ENCODE results near the gene GPR18.

GPR18 gene

GRCh38 chr13:99290894-99291293 lies 32.7 kb upstream of the GPR18 start:
- DNase-seq: peak in 1 of 5 experiments; percentile 81

- peak in 2 of 5 experiments; percentile 74 to 93 for DNase-seq
These were observed 31.6 kb upstream of the GPR18 start for GRCh38 chr13:99289674-99290337.

DNA sequence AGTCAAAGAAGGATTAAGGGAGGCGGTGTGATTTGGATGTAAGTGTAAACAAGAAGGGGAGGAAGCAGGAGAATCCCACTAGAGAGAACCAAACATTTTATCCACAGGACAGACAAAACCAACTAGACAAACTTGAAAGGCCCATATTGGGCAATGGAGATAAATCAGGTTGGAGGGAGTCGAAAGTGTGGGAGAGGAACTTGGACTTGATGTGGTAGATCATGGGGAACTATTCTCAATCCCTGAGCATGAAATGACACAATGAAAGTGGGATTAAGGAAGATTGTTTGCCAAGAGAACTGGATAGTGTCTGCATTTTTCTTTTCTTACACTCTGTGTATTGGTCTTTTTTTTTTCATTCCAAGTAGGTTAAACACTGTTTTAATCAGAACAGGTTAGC lies 31.1 kb upstream of the GPR18 start:
- DNase-seq: no peak

- DNase-seq: peak in 2 of 5 experiments; percentile 42 to 89
These were observed 29.9 kb upstream of the GPR18 start for GRCh38 chr13:99288089-99288488.

DNA sequence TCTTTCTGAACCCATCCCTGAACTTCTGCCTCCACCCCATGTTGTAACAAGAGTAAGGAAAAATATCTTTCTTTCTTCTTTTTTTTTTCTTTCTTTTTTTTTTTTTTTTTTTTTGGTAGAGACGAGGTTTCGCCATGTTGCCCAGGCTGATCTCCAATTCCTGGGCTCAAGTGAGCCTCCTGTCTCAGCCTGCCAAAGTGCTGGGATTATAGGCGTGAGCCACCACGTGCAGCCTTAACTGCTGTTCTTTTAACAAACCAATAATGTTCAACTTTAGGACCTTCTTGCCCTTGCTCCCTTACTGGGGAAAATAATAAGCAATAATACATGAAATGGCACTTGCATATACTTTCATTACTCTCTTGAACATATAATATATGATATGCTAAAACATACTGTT lies 29.4 kb upstream of the GPR18 start:
- no peak for DNase-seq

GRCh38 chr13:99285432-99286182 lies 27.4 kb upstream of the GPR18 start:
- DNase-seq: no peak

DNA sequence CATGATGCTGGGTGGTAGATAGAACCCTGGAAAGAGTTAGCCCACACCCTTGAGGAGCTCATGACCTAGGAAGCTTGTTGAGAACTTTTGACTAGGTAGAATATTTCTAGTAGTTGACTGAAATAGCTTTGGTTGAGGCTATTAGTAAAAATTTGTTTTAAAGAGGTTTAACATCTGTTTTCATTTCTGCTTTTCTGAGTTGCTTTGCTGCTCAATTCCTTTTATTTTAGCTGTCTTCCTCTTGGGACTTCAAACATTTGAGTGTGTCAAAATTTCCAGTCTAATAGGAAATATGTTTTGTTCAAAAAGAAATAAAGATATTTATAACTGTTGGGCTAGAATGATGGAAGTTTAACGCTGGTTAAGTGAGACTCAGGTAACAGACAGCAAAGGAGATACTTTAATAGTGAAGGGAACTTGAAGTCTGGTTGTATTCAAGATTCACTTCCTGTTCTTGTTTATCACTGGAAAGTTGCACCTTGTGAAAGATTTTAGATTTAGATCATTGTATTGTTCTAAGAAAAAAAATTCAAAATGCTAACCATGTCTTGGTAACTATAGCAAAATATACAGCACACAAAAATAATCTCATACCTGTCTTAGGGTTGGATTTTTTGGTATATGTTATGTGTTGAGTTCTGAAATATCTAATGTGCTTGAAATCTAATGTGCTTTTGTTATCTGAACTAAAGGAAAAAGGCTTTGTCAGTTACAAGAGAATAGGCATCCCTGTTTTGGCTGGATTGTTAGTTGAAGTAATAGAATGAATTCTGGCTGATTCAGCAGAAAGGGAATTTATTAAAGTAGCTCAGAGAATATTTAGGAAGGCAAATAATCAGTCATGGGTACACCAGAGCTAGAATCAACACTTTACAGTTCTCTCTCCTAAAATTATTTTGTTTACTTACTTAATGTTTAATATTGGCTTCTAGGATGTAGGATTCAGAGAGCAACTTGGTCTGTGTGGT lies 24.4 kb upstream of the GPR18 start:
- peak in 1 of 5 experiments; percentile 45 for DNase-seq

DNA sequence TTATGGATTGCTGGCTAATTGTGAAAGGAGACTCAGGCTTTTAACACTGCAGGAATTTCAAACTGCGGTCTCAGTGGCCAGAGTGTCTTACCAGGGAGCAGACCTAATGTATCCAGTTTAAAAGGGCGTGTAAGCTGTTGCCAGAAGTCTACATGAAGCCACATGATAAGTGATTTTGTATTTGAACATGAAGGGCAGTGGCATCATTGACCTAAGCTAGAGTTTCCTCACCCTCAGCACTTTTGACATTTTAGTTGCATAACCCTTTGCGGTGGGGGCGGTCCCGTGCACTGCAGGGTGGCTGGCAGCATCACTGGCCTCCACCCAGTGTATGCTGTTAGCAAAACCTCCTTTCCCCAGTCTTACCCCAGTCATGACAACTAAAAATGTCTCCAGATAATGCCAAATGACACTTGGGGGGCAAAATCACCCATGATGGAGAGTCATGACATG lies 23.7 kb upstream of the GPR18 start:
- peak in 3 of 5 experiments; percentile 39 to 78 (median 71) for DNase-seq

- DNase-seq: no peak
These were observed 22.0 kb upstream of the GPR18 start for GRCh38 chr13:99280166-99280565.

DNA sequence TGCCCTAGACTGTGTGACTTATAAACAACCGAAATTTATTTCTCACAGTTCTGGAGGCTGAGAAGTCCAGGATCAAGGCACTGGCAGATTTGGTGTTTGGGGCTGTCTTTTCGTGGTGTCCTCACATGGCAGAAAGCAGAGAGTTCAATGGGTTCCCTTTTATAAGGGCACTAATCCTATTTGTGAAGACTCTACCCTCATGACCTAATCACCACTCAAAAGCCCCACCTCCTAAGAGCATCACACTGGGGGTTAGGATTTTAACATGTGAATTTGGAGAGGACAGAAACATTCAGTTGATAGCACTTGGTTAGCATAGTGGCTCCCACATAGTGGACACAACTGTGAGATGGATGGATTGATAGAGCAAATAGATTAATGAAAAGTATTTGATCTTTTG lies 21.5 kb upstream of the GPR18 start:
- DNase-seq: no peak

DNA sequence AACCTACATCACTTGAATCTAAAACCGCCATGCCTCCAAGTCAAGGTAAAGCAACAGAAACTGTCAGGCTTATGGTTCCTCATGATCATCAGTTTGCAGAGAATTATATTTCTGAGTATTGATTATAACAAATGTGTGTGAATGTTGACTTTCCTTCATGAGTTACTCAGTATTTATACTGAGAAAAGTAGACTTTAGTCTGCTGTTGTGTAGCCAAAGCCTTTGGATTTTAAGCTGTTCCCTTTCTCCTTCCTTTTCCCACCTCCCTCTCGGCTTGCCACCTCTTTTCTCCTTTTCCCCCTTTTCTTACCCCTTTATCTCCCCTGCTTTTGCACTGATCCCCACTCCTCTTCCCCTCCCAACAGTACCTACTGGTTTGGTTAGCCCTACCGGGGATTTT lies 20.7 kb upstream of the GPR18 start:
- DNase-seq: no peak

DNA sequence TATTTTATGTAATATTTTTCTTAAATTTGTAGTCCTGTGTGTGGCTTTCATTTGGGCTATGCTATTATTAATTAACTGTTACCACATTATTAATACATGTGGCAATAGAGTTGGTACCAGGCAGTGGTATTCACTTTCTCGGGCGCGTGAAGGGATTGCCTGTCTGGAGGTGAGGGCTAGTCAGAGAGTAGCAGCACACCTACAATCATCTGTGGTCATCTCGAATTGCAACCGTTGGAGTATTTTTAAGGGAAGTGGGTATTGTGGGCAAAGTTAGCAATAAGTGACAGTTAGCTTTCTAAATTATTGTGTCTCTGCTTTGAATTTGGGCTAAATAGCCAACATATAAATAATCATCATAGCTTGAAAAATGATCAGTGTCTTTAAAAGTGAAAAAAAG lies 20.0 kb upstream of the GPR18 start:
- peak in 1 of 5 experiments; percentile 90 for DNase-seq

GRCh38 chr13:99277629-99278028 lies 19.4 kb upstream of the GPR18 start:
- no peak for DNase-seq

GRCh38 chr13:99276706-99277105 lies 18.5 kb upstream of the GPR18 start:
- no peak for DNase-seq

DNA sequence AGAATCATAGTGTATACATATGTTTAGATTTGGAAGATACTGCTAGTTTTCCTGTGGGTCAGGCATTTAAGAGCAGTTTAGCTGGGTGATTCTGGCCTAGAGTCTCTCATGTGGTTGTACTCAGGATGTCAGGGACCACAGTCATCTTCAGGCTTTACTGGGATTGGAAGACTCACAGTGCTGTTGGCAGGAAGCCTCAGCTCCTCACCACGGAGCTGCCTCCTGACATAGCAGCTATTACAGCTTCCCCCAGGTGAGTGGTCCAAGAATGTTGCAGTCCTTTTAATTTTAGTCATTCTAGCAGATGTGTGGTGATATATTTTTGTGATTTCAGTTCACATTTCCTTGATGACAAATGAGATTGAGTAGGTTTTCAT lies 16.9 kb upstream of the GPR18 start:
- peak in 3 of 5 experiments; percentile 24 to 87 (median 61) for DNase-seq

- DNase-seq: peak in 2 of 5 experiments; percentile 47 to 68
These were observed 14.9 kb upstream of the GPR18 start for GRCh38 chr13:99273128-99273527.

- DNase-seq: no peak
These were observed 14.3 kb upstream of the GPR18 start for GRCh38 chr13:99272481-99272880.

DNA sequence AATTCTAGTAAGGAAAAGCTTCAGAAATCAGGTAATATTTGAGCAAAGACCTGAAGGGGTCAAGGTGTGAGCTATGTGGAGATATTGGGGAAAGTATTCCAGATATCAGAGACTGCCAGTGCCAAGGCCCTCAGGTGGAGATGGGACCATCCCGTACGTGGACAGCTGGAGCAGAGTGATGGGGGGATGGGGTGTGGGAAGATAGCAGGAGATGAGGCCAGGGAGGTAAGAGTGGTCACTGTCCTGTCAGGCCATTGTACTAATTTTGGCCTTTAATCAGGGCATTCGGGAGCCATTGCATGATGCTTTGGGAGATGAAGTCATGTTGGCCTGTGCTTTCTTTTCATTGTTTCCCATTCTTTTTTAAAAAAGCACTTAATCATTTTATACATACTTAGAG lies 13.1 kb upstream of the GPR18 start:
- no peak for DNase-seq

DNA sequence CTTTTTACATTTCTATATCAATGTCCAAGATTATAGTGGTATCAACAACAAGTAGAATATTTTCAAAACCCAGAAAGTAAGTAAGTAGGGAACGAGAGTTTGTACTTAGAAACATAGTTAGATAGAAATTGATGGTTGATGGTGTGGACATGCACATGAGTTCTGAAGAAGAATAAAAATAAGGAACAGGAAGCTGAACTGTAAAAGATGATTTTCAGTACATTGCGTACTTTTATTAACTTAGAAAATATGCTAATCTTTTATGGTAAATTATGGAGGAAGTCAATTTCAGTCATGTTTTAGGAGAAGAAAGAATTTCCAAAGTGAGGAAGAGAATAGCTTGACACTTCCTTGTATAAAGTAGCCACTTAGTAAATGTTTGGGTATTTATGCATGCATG lies 12.3 kb upstream of the GPR18 start:
- DNase-seq: no peak

DNA sequence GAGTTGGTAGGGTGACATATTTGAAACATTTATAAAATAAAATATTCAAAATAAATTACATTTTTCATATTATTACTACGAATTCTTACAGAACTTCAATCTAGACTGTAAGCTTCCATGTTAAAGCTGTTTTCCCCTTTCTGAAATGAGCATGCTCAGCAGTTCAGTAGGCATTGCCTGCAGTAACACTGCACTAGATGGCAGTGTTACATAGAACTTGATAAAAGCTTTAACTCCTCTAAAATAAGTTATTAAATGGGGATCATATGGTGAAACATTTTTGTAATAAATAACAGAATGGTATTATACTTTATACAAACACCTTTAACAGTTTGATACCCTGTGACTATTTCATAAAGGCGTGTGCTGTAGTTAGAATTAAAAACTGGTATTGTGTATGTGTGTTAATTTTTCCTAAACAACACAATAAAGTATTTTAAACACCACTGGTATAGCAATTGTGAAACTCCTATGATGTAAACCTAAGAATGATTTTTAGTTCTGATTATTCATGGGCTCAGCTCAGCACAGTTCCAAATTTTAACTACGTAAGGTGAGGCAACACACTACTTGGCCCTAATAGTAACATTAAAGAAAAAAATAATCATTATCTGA lies 11.6 kb upstream of the GPR18 start:
- DNase-seq: peak in 2 of 5 experiments; percentile 42 to 79

GRCh38 chr13:99268822-99269221 lies 10.6 kb upstream of the GPR18 start:
- DNase-seq: no peak

GRCh38 chr13:99267927-99268326 lies 9.7 kb upstream of the GPR18 start:
- DNase-seq: no peak

DNA sequence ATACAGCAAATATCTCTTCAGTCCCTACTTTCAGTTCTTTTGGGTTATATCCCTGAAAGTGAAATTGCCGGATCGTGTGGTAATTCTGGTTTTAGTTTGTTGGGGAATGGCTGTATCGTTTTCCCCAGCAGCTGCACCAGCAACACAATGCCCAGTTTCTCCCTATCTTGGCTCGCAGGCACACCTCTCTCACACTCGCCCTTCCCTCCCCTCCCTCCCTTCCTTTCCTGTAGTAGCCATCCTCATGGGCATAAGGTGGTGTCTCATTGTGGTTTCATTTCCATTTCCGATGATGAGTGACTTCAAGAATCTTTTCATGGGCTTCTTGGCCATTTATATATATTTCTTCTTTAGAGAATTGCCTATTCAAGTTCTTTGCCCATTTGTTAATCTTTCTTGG lies 8.6 kb upstream of the GPR18 start:
- no peak for DNase-seq
